ENCODE results near the gene SUN5.

GRCh38 chr20:32970115-32970972 lies 33.9 kb downstream of the SUN5 start:
- no peak for TF ChIP-seq POLR2A (IDR thresholded peaks at IDR 0.05; ENCODE audit: low read depth, low read length)
- no peak for TF ChIP-seq POLR2AphosphoS5 (IDR thresholded peaks at IDR 0.05; ENCODE audit: low read depth, low read length)

Measured in GM12892 (cell line).